Tibial nerve (tissue), 3 donors: ENCODE data around the gene CSF1R.

Experiments
- EP300 ChIP-seq, 2 donors: sonication (generic); formaldehyde crosslinking; IDR thresholded peaks; one replicate each; pipeline ENCODE4 v1.6.1; 2017; ENCODE audit warnings: antibody characterized with exemption in 2 of 2, mild to moderate bottlenecking in 1 of 2
- POLR2A ChIP-seq, 2 donors: fragments of 450-650 bp; IDR thresholded peaks; one replicate each; pipeline ENCODE4 v1.6.1; 2017; ENCODE audit warnings: antibody characterized with exemption in 2 of 2, mild to moderate bottlenecking in 2 of 2, moderate library complexity in 2 of 2

- TF ChIP-seq EP300 (IDR thresholded peaks at IDR 0.05) (no peak), POLR2A (IDR thresholded peaks at IDR 0.05) (no peak)
Observed at GRCh38 chr5:150052226-150052955, 34.0 kb downstream of the CSF1R start.
